ENCODE measurements around the gene ARHGAP26.

Gene ARHGAP26

DNA sequence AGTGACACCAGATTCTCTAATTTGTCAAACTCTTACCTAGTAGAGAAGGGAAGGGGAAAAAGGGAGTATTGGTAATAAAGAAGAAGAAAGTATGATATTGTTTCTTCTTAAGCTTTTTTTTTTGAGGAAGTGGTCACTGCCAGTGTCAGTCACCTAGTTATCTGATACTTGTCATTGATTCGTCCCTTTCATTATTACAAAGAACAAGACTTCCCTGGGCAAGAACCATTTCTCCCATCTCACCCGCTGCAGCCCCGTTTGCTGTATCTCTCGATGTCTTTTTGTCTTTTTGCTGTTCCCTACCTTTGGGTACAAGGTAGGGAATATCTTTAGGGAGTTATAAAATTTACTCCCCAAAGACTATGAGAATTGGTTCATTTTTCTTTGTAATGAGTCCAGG is 249.0 kb downstream of the ARHGAP26 start:
- no peak for DNase-seq (ENCODE audit: low read depth)

DNA sequence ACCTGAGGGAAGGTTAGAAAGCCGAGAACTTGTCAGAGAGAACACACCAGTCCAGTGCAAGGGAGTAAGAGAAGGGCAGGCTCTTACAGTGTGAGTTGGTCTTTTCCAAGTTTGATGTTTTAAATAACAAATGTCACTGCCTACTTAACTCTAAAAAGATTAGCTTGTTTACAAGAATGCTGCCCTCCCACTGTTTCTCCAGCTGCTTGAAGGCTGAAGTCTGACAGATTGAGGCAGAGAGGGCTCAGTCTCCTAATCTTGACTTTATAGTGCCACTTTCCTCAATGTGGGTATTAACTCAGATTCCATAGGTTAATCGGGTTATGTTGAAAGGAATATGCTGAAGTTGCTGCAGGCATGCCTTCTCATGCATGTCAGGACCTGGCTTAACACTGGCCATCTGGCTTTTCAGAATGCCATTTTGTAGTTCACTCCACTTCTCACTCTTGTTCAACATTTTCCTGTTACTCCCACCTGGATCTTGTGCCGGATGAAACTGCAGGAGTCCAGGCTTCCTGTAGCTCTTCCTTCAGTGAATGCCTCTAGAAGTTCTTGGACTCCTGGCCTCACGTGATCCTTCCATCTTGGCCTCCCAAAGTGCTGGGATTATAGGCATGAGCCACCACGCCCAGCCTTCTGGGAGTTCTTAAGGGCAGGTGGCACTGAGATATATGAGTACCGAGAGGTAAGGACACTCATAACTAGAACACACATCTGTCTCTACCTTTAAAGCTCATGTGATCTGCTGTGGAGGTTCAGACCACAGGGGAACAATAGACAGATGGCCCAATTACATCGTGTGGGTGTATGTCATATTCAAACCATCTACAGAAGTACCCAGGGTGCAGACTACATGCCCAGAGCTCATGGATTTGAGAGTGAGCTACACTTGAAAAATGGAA is 249.7 kb downstream of the ARHGAP26 start:
- DNase-seq (ENCODE audit: low read depth) = no peak

DNA sequence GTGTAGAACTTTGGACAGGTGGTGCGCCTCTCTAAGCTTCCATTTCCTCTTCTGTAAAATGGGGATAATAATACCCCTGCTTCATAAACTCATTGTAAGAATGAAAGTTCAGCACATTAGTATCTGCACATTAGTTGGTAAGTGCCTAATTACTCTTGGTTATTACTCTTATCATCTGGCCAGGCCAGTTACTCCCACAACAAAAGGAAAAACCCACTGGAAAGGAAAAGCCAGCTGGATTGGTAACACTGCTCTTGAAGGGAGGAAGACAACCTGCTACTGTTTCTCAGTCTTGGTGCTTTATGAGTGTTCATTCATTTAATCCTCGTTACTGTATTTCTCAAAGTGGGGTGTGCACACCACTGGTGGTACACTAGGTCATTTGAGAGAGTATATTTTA is 251.4 kb downstream of the ARHGAP26 start:
- no peak for DNase-seq (ENCODE audit: low read depth)

DNA sequence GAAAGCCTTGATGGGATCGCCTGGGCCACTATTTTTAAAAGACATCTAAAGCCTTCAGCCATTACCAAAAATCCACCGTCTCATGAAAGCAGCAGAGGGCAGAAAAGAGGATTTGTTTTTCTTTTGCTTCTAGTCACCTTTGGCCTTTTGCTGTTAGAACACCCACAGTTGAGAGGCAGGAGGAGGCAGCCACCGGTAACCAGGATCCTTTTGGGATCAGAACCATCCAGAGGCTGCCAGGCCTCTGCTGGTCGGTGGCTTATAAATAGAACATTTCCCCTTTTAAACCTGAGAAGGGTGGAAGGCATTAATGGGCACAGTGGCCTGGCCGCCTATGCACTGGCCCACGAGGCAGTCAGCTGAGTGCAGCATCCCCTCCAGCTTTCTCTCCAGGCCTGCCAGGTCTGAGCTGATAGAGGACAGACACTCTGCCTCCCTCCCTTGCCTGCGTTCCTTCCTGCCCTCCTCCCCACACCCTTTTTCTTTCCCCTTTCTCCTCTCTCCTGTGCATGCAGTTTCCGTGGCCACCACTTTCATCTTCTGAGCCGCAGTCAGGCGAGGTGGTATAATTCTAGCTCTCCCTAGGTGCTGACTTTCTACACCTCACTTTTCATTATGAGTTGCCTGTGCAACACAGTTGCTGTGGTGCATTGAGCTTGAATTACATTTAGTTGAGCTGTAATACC is 253.4 kb downstream of the ARHGAP26 start:
- DNase-seq (ENCODE audit: low read depth) = no peak

DNA sequence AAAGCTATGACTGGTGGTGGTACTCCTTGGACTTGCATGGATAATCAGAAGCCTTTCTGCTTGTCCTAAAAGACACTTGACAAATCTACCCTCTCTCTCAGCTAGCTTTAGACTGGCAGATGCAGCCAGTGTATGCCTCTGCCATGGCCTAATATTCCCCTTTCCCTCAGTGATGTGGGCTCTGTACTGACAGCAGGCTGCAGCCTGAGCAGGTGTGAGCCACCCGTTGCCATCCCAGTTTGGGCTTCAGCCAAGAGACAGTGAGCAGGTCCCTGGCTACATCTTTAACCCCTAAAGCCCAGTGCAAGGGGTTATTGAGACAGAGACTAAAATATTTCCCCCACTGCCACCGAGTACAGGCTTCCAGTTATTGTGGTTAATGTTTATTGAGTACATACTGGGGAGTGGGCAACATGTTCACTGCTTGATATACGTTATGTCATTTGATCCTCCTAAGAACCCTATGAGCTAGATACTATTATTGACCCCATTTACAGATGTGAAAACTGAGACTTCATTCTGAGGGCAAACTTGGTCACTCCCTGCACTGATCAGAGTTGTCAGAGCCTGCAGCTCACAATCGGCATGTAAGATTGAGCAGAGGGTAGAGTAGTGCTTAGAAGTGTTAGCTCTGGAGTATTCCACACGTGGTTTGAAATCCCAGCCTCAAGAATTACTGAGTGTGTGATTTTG is 254.2 kb downstream of the ARHGAP26 start:
- no peak for DNase-seq (ENCODE audit: low read depth)

DNA sequence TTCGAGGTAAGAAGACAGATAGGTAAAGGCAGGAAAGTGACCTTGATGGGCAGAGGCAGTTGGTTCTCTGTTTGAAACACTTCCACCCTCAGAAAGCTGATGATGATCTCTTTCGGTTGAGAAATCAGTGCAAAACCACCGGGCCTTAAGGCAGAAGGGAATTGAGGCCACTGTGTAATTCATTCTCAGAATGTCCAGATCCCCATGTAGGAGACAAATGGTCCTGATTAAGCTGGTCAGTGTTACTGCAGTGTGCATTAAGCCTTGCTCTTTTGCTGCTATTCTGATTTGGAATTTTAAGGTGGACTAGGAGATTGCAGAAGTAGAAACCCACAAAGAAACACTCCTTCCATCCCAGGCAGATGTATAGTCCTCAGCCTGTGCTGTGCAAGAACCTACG is 255.2 kb downstream of the ARHGAP26 start:
- DNase-seq (ENCODE audit: low read depth) = no peak

DNA sequence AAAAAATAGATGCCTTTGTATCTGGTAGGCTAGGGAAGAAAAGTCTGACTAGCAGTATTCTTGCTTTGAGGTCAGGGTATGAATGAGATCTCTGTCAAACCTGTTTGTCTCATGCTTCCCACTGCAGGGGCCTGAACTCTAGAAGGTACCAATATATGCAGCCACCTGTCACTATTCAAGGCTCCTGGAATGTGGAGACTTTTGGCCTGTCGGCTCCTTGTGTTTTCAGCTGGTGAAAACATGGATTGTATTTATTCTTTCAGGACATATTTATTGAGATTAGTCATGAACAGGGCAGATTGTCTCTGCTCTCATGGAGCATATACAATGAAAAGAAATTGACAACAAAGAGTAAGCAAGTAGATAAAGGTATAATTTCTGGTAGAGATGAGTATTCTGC is 255.8 kb downstream of the ARHGAP26 start:
- no peak for DNase-seq (ENCODE audit: low read depth)

DNA sequence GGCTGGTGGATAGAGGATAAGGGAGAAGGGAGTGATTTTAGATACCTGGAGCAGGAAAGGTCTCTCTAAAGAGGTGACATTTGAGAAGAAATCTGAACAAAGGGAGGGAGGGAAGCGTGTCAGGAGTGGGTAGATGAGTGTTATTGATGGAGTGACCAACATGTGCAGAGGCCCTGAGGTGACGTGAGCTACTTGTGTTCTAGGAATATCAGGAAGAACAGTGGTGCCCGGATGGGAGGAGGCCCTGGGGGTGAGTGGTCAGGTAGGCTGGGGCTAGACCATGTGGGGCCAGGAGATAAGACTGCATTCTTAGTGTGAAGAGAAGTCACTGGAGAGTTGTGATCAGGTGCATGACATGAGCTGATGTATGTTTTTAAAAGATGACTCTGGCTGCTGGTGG is 256.2 kb downstream of the ARHGAP26 start:
- DNase-seq (ENCODE audit: low read depth) = no peak

DNA sequence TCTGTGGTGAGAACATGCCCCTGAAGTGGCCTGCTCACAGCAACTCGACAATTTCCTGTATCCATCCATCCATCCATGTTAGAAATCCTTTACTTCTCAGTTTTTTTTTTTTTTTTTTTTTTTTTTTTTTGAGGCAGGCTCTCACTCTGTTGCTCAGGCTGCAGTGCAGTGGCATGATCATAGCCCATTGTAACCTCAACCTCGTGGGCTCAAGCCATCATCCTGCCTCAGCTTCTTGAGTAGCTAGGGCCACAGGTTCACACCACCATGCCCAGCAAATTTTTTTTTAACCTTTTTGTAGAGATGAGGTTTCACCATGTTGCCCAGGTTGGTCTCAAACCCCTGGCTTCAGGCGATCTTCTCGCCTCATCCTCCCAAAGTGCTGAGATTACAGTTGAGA is 259.1 kb downstream of the ARHGAP26 start:
- no peak for DNase-seq (ENCODE audit: low read depth)

DNA sequence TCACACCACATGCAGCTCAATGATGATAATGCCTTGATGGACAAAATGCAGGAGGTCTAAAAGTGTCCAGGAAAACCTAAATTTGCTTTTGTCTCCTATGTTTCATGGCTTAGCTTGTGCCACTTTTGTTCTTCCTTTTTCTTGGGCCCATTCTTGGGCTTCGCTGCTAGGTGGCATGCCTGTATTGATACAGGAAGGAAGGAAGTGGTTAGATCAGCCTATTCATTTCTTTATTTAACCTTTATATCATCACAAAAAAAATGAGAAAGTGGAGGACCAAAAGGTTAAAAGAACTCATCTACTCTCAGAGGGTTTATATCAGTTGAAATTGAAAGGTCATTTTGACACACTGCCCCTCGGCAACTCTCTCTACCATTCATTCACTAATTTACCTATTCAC is 260.2 kb downstream of the ARHGAP26 start:
- no peak for DNase-seq (ENCODE audit: low read depth)

DNA sequence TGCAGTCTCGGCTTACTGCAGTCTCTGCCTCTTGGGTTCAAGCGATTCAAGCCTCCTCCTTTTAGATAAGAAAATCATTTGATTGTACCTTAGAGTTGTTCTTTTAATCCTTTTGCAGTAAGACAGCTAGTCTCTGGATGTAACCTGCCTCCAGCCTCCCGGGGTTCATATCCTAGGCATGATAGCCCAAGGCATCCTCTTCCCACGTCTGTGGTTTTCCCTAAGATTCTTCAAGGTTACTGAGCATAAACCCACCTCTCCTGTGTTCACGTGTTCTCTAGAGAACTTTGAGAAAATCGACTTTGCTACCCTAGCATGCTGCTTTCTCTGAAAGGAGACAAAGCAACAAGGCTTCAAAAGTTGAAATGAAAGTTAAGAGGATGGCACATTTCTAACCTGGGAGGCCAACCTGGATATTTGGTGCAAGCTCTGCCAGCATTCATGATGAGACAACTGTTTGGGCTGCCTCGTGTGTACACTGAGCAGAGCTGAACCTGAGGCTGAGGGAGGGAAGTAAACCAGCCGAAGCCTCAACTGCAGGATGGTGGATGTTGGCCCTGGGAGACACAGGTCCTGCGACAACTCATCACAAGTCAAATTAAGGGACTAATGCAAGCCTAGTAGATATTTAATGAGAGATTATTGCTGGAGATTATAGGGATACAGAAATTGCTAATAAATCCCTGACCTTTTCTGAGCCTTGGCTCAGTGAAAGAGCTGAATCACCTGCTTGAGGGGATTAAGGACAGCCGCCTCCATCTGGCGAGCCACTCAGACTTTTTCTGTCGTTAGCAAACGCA is 261.8 kb downstream of the ARHGAP26 start:
- no peak for DNase-seq (ENCODE audit: low read depth)

DNA sequence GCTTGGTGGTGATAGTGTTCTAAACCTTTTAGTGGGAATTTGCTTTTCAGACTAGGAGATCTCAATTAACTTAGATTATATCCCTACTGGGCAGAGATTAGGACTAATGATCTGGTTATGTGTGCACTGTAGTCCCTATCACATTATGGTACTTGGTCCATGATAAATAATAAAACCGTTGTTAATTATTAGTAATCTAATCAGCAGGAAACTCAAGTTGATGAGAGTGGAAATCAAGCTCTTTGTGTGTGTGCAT is 262.3 kb downstream of the ARHGAP26 start:
- no peak for DNase-seq (ENCODE audit: low read depth)

DNA sequence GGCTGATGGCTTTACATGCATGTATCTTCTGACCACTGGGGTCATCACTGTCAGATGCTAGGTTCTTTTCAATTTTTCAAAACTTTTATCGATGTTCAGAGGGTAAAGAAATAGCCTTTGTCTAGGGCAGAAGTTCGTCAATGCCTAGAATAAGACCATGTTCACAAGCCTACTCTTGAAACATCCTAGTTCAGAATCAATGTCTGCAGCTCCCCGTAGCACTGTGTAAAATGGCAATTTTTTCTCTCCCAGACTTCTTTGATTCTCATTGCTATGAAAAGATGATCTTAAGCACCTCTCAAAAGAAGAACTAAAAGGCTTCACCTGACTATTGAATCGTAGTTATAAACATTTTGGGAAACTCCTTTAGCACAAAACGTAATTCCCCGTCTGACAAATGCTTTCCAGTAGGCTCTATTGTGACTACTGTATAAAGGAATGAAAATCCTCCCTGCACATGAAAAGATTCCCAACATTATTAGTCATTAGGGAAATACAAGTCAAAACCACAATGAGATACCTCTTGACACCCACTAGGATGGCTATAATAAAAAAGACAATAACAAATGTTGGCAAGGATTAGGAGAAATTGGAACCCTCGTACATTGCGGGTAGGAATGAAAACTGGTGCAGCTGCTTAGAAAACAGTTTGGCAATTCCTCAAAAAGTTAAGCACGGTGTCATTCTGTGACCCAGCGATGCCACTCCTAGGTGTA is 263.5 kb downstream of the ARHGAP26 start:
- DNase-seq (ENCODE audit: low read depth) = no peak

DNA sequence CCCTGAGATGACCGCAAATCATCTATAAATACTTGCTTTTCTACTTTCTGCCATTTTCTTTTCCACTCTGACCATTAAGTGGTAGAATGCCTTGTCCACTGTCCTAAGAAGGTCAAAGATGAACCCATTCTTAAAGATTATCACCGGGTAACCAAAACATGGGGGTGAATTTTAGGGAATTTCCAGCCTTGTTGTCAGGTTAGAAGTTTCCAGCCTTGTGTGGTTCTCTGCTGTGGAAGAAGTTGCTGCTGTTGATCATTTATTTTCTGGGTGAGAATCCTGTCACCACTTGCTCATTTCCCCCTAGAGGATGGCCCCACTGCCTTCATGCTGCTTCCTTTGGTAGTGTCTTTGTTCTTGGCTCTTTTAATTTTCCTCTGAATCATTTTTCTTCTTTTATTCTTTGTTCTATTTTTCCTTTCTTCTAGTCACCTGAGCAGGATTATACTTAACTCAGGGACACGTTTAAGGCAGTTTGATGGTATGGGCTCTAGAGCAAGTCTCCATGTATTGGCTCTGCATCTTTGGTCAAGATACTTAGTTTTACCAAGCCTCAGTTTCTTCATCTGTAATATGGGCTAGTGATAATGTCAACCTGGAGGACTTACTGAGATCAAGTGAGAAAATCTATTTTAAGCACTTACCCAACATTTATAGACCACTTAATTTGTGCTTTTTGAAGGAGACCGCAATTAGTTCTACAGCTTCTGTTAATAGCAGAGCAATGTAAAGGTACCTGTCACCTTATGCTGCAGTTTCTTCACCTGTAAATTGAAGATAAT is 266.2 kb downstream of the ARHGAP26 start:
- DNase-seq (ENCODE audit: low read depth) = no peak

DNA sequence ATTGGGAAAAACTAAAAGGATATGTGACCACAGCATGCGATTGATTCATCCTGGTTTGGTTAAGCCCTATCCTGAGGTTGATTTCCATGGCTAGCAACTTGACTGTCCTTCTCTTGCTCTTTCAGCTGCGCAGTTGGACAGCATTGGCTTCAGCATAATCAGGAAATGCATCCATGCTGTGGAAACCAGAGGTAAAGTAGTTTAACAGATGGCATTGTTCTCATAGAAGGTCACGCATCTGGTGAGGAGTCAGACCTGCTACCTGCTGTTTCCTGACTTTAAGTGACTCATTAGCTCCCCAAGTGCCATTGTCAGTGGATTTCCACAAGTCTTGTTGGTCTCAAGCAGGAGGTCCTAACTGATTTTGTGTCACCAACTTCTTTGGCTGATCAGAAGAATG is 266.9 kb downstream of the ARHGAP26 start:
- DNase-seq (ENCODE audit: low read depth) = no peak

DNA sequence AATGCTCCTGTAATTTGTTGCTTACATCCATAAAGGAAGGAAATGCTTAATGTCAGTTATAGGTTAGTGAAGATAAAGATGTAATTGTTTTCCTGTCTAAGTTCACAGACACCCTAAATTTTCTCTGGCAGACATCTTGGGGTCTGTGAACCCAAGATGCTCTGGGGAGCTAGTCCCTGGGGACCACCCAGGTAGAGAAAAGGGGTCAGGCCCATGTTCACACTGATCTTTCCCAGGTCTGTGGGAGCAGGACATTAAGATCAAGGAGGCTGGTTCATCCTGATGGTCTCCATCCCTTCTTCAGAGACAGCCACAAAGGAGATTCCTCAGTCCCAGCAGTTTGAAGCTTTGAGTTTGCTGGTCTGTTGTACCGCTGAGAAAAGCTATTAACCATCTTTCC is 267.5 kb downstream of the ARHGAP26 start:
- no peak for DNase-seq (ENCODE audit: low read depth)

DNA sequence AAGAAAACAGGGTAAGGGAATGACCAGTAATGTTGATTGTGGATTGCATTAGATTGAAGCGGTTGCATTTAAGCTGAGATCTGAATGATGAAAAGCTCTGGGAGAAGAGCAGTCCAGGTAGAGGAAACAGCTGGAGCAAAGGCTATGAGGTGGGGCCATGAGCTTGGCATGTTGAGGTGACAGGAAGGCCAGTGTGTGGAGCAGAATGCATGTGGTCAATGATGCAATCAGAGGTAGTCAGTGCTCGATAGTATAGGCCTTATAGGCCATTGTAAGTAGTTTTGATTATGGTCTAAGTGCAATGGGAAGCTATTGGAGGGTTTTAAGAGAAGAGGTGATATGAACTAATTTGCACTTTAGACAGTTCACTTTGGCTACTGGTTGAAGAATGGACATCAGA is 270.4 kb downstream of the ARHGAP26 start:
- DNase-seq (ENCODE audit: low read depth) = no peak

DNA sequence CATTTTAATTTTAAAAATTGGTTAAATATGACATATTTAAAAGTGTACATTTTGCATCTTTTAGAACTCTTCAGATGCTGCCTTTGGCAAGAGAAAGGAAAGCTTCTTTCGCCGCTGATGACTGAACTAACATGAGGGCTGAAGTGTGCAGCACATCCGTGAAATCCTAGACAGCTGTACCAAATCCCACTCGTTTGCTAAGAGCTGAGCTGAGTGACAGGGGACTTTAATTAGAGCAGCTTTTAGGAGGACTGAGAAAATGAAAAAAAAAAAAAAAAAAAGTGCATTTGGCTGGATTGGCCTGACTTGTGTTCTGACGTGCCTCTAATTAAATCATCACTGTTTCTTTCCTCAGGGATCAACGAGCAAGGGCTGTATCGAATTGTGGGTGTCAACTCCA is 271.3 kb downstream of the ARHGAP26 start:
- no peak for DNase-seq (ENCODE audit: low read depth)

DNA sequence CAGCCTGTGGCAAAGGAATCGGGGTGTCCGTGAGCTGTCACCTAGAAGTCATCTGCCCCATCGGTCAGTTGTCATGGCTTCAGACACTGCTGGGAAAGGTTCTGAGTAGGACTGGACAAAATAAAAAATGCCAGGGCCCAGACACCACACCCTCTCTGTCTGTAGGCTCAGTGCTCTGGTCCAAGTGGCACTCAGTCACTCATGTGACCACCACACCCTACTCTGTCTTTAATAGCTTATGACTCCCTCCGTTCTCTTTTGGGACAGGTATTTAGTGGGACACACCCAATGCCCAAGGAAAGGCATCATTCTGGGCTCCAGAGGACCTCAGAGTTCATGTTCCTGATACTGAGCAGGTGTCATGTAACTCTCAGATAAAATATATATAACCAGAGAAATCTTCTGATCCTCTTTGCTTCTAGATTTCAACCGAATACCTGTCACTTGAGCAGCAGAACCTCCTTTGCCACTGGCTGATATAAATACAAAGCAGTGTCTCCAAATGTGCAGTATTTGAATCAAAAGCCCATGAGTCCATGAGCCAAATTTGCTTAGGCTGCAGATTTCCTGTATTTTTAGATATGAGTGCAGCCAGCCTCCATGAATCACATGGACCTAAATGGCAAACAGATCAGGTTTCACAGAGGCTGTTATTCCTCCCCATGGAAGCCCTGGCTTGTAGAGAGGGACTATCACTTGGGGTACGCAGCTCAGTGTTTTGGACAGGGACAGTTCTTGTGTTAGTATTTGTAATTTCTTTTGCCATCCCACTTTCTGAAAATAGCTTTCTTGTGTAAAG is 272.0 kb downstream of the ARHGAP26 start:
- no peak for DNase-seq (ENCODE audit: low read depth)

DNA sequence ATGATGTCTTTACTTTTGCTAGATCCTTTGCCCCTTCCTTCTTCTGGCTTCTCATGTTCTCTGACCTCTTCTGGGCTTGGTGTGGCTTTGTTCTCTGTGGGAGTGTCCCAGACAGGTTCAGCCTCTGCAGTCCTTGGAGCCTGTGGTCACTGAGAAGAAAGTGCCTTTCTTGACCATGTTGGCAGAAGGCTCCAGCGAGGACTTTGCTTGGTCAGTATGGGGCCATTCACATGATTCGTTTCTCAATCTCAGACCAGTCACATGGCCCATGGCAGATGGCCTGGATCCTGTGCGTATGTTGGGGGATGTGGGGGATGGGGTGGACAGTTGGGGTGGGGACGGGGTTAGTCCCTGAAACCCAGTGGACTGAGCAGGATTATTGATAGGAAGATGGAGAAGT is 274.1 kb downstream of the ARHGAP26 start:
- DNase-seq (ENCODE audit: low read depth) = no peak
